Gastrocnemius medialis (tissue), 4 donors: ENCODE data around the gene ADAMTS14.

Experiments used
- CTCF ChIP-seq, 5 experiments: fragments of 450-650 bp in 3 of 5; fragments of 200-600 bp in 2 of 5; sonication (generic) in 2 of 5; IDR thresholded peaks in 4 of 5; conservative IDR thresholded peaks in 1 of 5; 1 replicate in 4 of 5; 2 replicates in 1 of 5; pipeline ENCODE4 v1.5.1; 2016 to 2019; ENCODE audit warnings: antibody characterized with exemption in 5 of 5, mild to moderate bottlenecking in 3 of 5, moderate library complexity in 3 of 5
- POLR2A ChIP-seq, 2 donors: fragments of 450-650 bp; IDR thresholded peaks; one replicate each; pipeline ENCODE4 v1.6.1; 2017; ENCODE audit warnings: antibody characterized with exemption in 2 of 2, mild to moderate bottlenecking in 2 of 2, moderate library complexity in 2 of 2

GRCh38 chr10:70668454-70668970 lies 3.8 kb upstream of the ADAMTS14 start:
- TF ChIP-seq CTCF (IDR thresholded peaks at IDR 0.05 in 4 of 5, conservative IDR thresholded peaks at IDR 0.05 in 1 of 5) (no peak), POLR2A (IDR thresholded peaks at IDR 0.05) (no peak)
